Endothelial cell of umbilical vein (primary cell): ENCODE data around the gene ACTBL2. TPM values are rescaled to one million over a fixed set of nuclear protein-coding genes. Genes with fewer than 3 reads are reported as not detected.
"Not testable (repeated sequence)": the region's sequence is repeated elsewhere in the genome, so short reads cannot be mapped to it uniquely, and the experiment has no call there.

Source experiments
- BruUV-seq: library from RNA; stranded (reverse); fragments of 400-500 nt; replicated peaks from 2 replicates; lab custom pipeline; 2021; lab: Mats Ljungman, UMichigan
- CTCF ChIA-PET: fragments of 300-600, 350-600 bp; sonication (Branson Sonifier 250); formaldehyde crosslinking; loops from one replicate; lab custom pipeline; 2021; ENCODE audit warnings: antibody characterized with exemption, inconsistent platforms; lab: Charles Lee
- POLR2A ChIA-PET: fragments of 300-600, 350-600 bp; sonication (Branson Sonifier 250); formaldehyde crosslinking; loops from one replicate; lab custom pipeline; 2021; ENCODE audit warnings: antibody characterized with exemption, inconsistent platforms; lab: Charles Lee
- DNase-seq: peaks from one replicate; pipeline ENCODE4 v3.0.0-alpha.2; 2011; ENCODE audit warnings: low read depth, low spot score
- FAIRE-seq: peaks from 2 replicates; lab custom pipeline; 2011; peaks lifted over from hg19 to GRCh38; lab: Jason Lieb, UNC
- H2AFZ ChIP-seq: 2 replicates; pipeline ENCODE4 v1.6.0; 2012; ENCODE audit warnings: low read depth, low read length, control low read depth, inconsistent platforms
- H3K27ac ChIP-seq: 2 replicates; pipeline ENCODE4 v1.5.1; 2011; ENCODE audit warnings: low read depth, mild to moderate bottlenecking, control low read depth, low read length, moderate library complexity; ENCODE audit not compliant: insufficient read depth
- H3K27me3 ChIP-seq, 2 experiments: 2 replicates each; pipeline versions ENCODE4 v1.6.0 to v1.6.1; 2011; ENCODE audit warnings: low read length in 2 of 2, mixed read lengths in 1 of 2; ENCODE audit not compliant: control insufficient read depth in 2 of 2, insufficient read depth in 2 of 2
- H3K36me3 ChIP-seq, 2 experiments: 2 replicates in 1 of 2; 3 replicates in 1 of 2; pipeline ENCODE4 v1.5.1; 2011; ENCODE audit warnings: low read length in 2 of 2, mild to moderate bottlenecking in 1 of 2, moderate library complexity in 1 of 2; ENCODE audit not compliant: control insufficient read depth in 2 of 2, insufficient read depth in 2 of 2; ENCODE audit errors: extremely low read depth in 1 of 2
- H3K4me1 ChIP-seq: 3 replicates; pipeline ENCODE4 v1.5.1; 2011; ENCODE audit warnings: mild to moderate bottlenecking, low read length; ENCODE audit not compliant: control insufficient read depth, insufficient read depth; ENCODE audit errors: extremely low read depth
- H3K4me2 ChIP-seq: 2 replicates; pipeline ENCODE4 v1.6.1; 2011; ENCODE audit warnings: low read length, control low read depth, mixed read lengths; ENCODE audit not compliant: insufficient read depth
- H3K4me3 ChIP-seq, 3 experiments: fragments of 200-600 bp in 1 of 3; sonication (generic), shearing (Covaris generic) in 1 of 3; replicated peaks in 1 of 3; 2 replicates each; pipeline ENCODE4 v1.5.1; 2011 to 2016; ENCODE audit warnings: control low read depth in 3 of 3, low read length in 3 of 3, mild to moderate bottlenecking in 2 of 3, inconsistent platforms in 1 of 3, low read depth in 1 of 3, moderate library complexity in 1 of 3; ENCODE audit not compliant: insufficient read depth in 1 of 3
- H3K79me2 ChIP-seq: 2 replicates; pipeline ENCODE4 v1.6.0; 2012; ENCODE audit warnings: low read length, inconsistent platforms; ENCODE audit not compliant: control insufficient read depth, insufficient read depth
- H3K9ac ChIP-seq: replicated peaks from 2 replicates; pipeline ENCODE3; 2011; ENCODE audit warnings: low read length, control low read depth; ENCODE audit not compliant: insufficient read depth; ENCODE audit errors: extremely low read depth
- H3K9me1 ChIP-seq: replicated peaks from 3 replicates; pipeline ENCODE4 v1.6.0; 2011; ENCODE audit warnings: mild to moderate bottlenecking, low read length; ENCODE audit not compliant: control insufficient read depth, insufficient read depth; ENCODE audit errors: extremely low read depth
- H3K9me3 ChIP-seq: replicated peaks from 2 replicates; pipeline ENCODE4 v1.5.1; 2012; ENCODE audit warnings: low read length, inconsistent platforms; ENCODE audit not compliant: control insufficient read depth, insufficient read depth
- H4K20me1 ChIP-seq: replicated peaks from 2 replicates; pipeline ENCODE3; 2011; ENCODE audit warnings: mild to moderate bottlenecking, low read length; ENCODE audit not compliant: control insufficient read depth, insufficient read depth; ENCODE audit errors: extremely low read depth
- MYC ChIP-seq: IDR thresholded peaks from one replicate; pipeline ENCODE4 v1.6.1; 2011; ENCODE audit warnings: mild to moderate bottlenecking, low read depth, low read length
- dilution Hi-C: fragments of 300-500 bp; cut with MboI; formaldehyde crosslinking; loops from one replicate; pipeline ENCODE4 v1.15.0; 2019; ENCODE audit warnings: low sequenced_read_pairs; ENCODE audit not compliant: extremely low pct_ligation_motif_present
- intact Hi-C: fragments of 100-400 bp; cut with micrococcal nuclease; formaldehyde crosslinking; loops from one replicate; pipeline ENCODE4 v1.10.0; 2022
- polyA plus RNA-seq, 4 experiments: library from polyadenylated mRNA; depleted of rRNA in 3 of 4; stranded (reverse) in 3 of 4; unstranded in 1 of 4; fragments of >200 nt; gene quantifications; 2 replicates each; pipeline versions ENCODE4 v1.2.1 to v1.2.3, GENCODE V29; 2011 to 2012; ENCODE audit warnings: missing spikeins in 1 of 4
- total RNA-seq: library from RNA; stranded (reverse); gene quantifications from 2 replicates; pipeline ENCODE4 v1.2.3, GENCODE V29; 2021

The ACTBL2 gene
- total and polyA plus RNA-seq, 2 donors (not counting 3 experiments of a cell fraction or from before 2014, with no cell fraction given): 0.08 TPM; not detected in 1

DNA sequence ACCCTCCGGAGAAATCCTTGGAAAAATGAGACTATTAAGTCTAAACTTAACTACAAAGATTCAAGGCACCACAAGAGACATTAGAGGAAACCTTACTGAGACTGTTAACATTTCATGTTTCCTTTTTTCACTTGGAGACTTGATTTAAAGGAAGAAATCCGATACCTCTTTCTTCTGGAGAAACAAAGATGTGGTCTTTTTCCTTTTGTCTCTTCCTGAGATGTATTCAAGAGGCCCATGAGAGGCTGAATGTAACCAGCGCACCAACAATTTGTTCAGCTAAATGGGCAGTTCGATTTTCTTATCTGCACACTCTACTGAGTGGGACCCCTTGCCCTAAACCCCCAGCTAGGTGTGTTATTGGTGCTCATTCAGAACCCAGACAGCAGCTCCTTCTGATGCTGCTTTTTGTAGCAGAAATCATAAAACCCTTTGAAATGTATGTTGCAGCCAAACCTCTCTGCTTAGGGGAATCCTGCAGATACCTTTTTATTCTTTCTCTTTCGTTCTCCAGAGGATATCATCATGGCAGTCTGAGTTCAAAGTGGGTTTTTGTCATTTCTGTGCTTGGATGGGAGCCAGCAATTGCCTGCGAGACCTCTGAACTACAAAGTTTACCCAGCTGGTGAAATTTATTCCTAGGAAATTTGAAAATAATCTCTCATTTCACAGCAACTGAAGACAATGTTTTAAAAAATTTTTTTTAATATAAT is 41.9 kb upstream of the ACTBL2 start:
- DNase-seq (peak; percentile 58), FAIRE-seq (no peak)
- no peak for TF ChIP-seq MYC
- no peak overlapping the region for H3K9ac ChIP-seq
- H3K9me3 ChIP-seq: no peaks in the 10 kb centered on the region
- H3K36me3 ChIP-seq: no peaks in the 10 kb centered on the region
- no peaks in the 10 kb centered on the region for H3K4me1 ChIP-seq
- ChIA-PET POLR2A (no interaction called here), CTCF (interaction anchor here (0.7 to 1.3 kb wide), 2 partner anchors 12 to 126 kb away, joined by 3 read pairs; no protein-coding TSS in a partner anchor)
- intact Hi-C loops: no loop called here
- no peak overlapping the region for H3K4me3 ChIP-seq
- no peaks in the 10 kb centered on the region for H4K20me1 ChIP-seq
- no peaks in the 10 kb centered on the region for H3K9me1 ChIP-seq
- no TSS peak for BruUV-seq
- H3K4me2 ChIP-seq: no peak overlapping the region
- dilution Hi-C loops: no loop called here
- H3K27me3 ChIP-seq: no peaks in the 10 kb centered on the region
- no peak overlapping the region for H3K27ac ChIP-seq
- H3K79me2 ChIP-seq: no peaks in the 10 kb centered on the region
- no peak overlapping the region for H2AFZ ChIP-seq

GRCh38 chr5:57522477-57522876 is 39.9 kb upstream of the ACTBL2 start:
- dilution Hi-C loops, H3K9ac ChIP-seq, H3K9me3 ChIP-seq, POLR2A ChIA-PET, CTCF ChIA-PET, H3K79me2 ChIP-seq, H3K27me3 ChIP-seq, H3K4me2 ChIP-seq, H3K27ac ChIP-seq, H2AFZ ChIP-seq, H3K36me3 ChIP-seq, H3K9me1 ChIP-seq, FAIRE-seq, intact Hi-C loops, DNase-seq, H3K4me3 ChIP-seq, H4K20me1 ChIP-seq, H3K4me1 ChIP-seq, BruUV-seq: not testable (repeated sequence)

DNA sequence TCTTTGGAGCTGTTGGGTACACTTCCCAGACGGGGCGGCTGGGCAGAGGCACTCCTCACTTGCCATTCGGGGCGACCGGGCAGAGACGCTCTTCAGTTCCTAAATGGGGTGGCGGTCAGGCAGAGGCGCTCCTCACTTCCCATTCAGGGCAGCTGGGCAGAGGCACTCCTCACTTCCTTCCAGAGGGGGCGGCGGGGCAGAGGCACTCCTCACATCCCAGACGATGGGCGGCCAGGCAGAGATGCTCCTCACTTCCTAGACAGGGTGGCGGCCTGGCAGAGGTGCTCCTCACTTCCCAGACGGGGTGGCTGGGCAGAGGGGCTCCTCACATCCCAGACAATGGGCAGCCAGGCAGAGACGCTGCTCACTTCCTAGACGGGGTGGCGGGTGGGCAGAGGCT is 35.8 kb upstream of the ACTBL2 start:
- dilution Hi-C loops: not testable (repeated sequence)

More for the DNA sequence above, 35.8 kb upstream of the ACTBL2 start:
- H3K4me2 ChIP-seq, H3K4me1 ChIP-seq, H3K9me3 ChIP-seq, H3K27ac ChIP-seq, intact Hi-C loops, H3K79me2 ChIP-seq, POLR2A ChIA-PET, H3K36me3 ChIP-seq, H2AFZ ChIP-seq, FAIRE-seq, CTCF ChIA-PET, DNase-seq, H3K9me1 ChIP-seq, H3K9ac ChIP-seq, H3K4me3 ChIP-seq, BruUV-seq, H4K20me1 ChIP-seq, H3K27me3 ChIP-seq: not testable (repeated sequence)
